HT1080 (cell line): ENCODE data around the gene ATXN7L1. TPM values are rescaled to one million over a fixed set of nuclear protein-coding genes. Genes with fewer than 3 reads are reported as not detected.

Experiments used
- DNase-seq: peaks from one replicate; pipeline ENCODE4 v3.0.0-alpha.2; 2015; ENCODE audit warnings: low read depth
- total RNA-seq: library from RNA; depleted of rRNA; stranded (reverse); fragments of >200 nt; shearing (Covaris generic); gene quantifications from 2 replicates; pipeline ENCODE4 v1.2.3, GENCODE V29; 2014

Gene ATXN7L1
- total RNA-seq, 1 experiment from 2014 or later: 3.3 TPM

DNA sequence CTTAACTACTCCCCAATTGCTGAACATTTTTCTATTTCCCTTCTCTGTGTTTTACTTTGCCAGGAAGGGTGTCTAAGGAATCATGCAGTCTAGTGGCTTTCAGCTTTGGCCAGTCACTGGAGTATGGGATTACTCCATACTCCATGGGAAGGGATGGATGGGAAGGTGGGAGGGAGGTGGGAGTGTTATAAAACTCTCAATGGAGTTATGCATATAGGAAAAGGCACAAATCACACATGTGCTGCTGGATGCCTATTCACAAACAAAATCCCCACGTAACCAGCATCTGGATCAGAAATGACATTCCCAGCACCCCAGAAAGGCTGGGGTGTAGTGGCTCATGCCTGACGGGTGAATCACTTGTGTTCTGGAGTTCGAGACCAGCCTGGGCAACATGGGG lies 125.3 kb downstream of the ATXN7L1 start:
- DNase-seq: no peak

- no peak for DNase-seq
Measured at GRCh38 chr7:105748701-105749100, 127.7 kb downstream of the ATXN7L1 start.

- peak; percentile 27 for DNase-seq
Measured at GRCh38 chr7:105745681-105746330, 130.6 kb downstream of the ATXN7L1 start.

DNA sequence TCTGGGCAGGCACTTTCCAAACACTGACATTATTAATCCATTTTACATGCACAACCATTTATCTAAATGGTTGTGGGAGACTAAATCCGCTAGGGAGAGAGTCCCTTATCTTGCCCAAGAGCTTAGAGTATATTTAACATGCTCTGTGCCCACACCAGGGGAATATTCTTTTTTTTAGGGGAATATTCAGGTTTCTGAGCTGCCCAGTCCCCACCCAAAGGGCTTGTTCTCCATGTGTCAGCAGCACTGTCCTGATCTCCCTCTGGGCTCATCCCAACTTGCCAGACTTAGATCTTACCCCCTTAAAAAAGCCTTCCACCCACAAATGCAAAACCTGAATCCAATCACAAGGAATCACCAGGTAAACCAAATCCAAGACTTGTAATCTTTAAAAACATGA lies 132.1 kb downstream of the ATXN7L1 start:
- DNase-seq: no peak

DNA sequence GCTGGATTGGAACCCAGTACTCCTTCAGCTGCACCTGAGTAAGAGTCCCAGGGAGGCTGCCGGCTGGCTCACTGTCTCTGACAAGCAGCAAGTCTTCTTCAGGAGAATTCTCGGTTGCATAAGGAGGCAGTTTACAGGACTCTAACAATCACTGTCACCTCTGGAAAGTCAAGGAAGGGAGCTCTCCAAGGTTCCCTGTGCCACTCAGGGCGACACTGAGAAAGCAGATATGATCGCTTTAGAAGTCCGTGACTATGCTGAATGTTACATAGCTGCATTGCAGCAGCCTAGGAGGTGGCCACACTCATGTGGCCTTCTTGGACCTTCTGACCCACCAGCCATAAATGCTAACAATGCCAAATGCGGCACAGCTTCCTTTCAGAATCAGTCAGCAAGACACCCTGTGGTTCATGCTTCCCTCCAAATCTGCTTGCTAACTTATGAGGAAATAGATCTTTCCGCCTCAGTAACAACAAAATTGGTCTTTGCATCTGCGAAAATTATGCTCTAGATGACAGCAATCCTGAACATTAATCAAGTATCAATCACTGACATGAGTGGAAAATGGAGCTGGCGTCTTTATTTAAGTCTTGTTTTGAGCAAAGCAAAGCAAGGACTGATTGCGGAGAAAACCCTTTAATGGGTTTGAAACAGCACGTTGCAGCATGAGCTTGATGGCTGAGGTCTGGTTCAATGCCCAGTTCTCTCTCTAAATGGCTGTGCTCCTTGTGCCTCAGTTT lies 132.9 kb downstream of the ATXN7L1 start:
- no peak for DNase-seq

- no peak for DNase-seq
Measured at GRCh38 chr7:105742787-105743186, 133.6 kb downstream of the ATXN7L1 start.

- DNase-seq: no peak
Measured at GRCh38 chr7:105741982-105742381, 134.4 kb downstream of the ATXN7L1 start.

DNA sequence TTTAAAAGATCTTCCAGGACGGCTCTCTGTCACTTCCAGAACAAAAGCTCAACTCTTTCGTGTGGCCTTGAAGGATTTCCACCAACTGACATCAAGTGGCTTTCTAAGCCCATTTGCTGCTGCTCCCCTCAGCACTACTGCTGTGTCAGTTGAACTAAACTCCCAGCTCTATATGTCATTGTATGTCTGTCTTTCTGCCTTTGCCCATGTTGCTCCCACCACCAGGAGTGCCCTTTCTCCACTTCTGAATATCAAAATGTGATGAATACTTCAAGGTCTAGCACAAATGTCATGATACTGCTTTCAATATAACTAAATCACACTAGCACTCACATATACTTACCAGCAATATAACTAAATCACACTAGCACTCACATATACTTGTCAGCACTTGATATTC lies 138.3 kb downstream of the ATXN7L1 start:
- no peak for DNase-seq

DNA sequence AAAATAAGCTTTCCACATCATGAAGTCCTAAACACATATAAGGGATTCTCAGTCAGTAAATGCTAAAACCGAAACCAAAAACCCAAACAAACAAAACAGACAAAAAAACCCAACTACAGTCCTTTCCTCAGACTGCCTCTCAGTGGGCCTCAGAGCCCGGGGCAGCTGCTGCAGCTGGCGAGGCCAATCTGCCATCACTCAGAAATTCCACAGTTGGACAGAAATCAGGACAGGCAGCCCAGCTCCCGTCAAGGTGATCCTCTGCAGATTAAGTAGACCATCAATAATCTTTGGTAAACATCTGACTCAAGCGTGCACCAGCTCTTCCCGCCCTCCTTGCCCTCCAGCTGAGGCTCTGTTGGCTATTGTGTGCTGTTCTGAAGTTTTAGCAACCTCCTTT lies 142.2 kb downstream of the ATXN7L1 start:
- DNase-seq: no peak

GRCh38 chr7:105731042-105731441 lies 145.4 kb downstream of the ATXN7L1 start:
- no peak for DNase-seq

- no peak for DNase-seq
Measured at GRCh38 chr7:105728028-105728427, 148.4 kb downstream of the ATXN7L1 start.

- DNase-seq: no peak
Measured at GRCh38 chr7:105724688-105725087, 151.7 kb downstream of the ATXN7L1 start.

DNA sequence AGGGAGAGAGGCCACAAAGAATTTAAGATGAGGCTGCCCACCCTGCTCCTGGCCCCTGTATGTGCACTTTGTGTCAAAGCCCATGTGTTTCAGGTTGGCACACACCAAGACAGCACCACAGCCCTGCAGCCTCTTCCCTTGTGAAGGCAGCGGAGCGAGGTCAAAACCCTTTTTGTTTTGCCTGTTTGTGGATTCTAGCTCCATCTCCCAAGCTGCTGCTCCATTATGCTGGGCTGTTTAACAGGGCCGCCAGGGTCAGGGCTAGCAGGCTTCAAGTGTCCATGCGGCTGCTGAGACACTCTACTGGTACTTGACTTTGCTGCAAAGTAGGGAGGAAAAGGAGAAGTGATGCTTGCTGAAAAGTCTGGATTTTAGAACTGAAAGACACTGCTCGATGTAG lies 152.8 kb downstream of the ATXN7L1 start:
- DNase-seq: no peak

- DNase-seq: no peak
Measured at GRCh38 chr7:105721571-105722104, 154.8 kb downstream of the ATXN7L1 start.

GRCh38 chr7:105719919-105720318 lies 156.5 kb downstream of the ATXN7L1 start:
- DNase-seq: no peak

- no peak for DNase-seq
Measured at GRCh38 chr7:105719395-105719794, 157.0 kb downstream of the ATXN7L1 start.

- DNase-seq: no peak
Measured at GRCh38 chr7:105718511-105718925, 157.9 kb downstream of the ATXN7L1 start.

GRCh38 chr7:105715528-105715927 lies 160.9 kb downstream of the ATXN7L1 start:
- DNase-seq: no peak

DNA sequence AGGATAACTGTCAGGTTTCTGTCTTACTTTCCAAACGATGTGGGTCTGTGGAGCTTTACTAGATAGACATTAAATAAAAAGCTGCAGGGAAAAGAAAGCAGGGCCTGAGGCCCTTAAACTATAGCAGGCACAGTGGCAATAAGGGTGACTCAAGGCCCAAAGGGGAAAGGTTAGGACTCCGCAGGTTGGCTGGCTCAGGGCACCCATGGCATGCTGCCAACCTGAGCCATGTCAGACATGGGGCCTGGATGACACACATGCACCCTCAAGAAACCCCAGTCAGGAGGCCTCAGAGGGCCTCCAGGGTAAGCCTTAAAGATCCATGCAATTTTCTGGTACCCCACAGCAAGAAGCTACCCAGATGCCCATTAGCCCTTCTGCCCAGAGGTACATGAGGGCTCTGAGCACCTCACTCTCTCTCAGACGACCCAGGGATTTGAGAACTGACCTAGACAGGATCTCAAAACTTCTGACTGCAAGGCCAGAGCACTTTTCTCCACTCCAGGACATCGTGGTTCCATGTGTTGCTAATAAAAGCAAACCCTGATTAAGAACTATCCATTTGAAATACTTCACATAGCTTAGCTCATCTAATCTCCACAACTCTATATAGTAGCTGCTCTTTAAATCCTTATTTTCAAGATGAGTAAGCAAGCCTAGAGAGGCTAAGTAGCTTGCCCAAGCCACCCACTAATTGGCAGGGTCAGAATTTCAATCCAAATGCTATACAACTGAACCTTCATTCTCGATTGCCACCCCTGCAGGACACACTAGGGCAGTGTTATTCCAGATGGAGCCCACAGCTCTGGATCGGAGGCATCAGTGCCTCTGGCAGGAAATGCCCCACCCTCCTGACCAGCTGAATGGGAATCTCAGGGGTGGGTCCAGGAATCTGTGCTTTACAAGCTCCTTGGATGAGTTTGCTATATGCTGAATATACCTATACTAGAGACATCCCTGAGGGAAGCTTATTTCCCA lies 162.6 kb downstream of the ATXN7L1 start:
- DNase-seq: peak; percentile 26

GRCh38 chr7:105712877-105713276 lies 163.5 kb downstream of the ATXN7L1 start:
- no peak for DNase-seq

DNA sequence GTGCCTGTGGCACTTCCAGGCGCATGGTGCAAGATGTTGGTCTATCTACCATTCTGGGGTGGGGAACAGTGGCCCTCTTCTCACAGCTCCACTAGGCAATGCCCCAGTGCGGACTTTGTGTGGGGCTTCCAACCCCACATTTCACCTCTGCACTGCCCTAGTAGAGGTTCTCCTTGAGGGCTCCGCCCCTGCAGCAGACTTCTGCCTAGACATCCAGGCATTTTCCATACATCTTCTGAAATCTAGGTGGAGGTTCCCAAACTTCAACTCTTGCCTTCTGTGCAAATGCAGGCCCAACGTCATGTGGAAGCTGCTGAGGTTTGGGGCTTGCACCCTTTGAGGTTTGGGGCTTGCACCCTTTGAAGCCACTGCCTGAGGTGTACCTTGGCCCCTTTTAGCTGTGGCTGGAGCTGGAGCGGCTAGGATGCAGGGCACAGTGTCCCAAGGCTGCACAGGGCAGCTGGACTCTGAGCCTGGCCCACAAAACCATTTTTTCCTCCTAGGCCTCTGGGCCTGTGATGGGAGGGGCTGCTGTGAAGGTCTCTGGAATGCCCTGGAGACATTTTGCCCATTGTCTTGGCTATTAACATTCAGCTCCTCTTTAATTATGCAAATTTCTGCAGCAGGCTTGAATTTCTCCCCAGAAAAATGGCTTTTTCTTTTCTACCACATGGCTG lies 164.5 kb downstream of the ATXN7L1 start:
- DNase-seq: no peak
